Stomach (tissue), 9 donors: ENCODE data around the gene CYB5R4. TPM values are rescaled to one million over a fixed set of nuclear protein-coding genes. Genes with fewer than 3 reads are reported as not detected.

Experiments
- DNase-seq, 2 donors: peaks; one replicate each; pipeline versions ENCODE4 v3.0.0 to v3.0.0-alpha.2; 2013 to 2019
- H3K27ac ChIP-seq, 5 donors: fragments of 200-600 bp in 4 of 5; sonication (generic) in 4 of 5; one replicate each; pipeline ENCODE4 v1.5.1; 2013 to 2019; ENCODE audit warnings: mild to moderate bottlenecking in 1 of 5, moderate library complexity in 1 of 5
- H3K27me3 ChIP-seq, 3 donors: fragments of 200-600 bp; sonication (generic); one replicate each; pipeline ENCODE4 v1.5.1; 2017 to 2019; ENCODE audit warnings: mixed run types in 1 of 3
- H3K36me3 ChIP-seq, 4 donors: fragments of 200-600 bp; sonication (generic); 1 replicate in 3 of 4; 2 replicates in 1 of 4; pipeline ENCODE4 v1.5.1; 2016 to 2019
- H3K4me1 ChIP-seq, 4 donors: fragments of 200-600 bp; sonication (generic); one replicate each; pipeline ENCODE4 v1.5.1; 2016 to 2019
- H3K4me3 ChIP-seq, 4 donors: fragments of 200-600 bp; sonication (generic) in 3 of 4; one replicate each; pipeline ENCODE4 v1.5.1; 2016 to 2019; ENCODE audit warnings: mild to moderate bottlenecking in 1 of 4
- H3K9me3 ChIP-seq, 4 donors: fragments of 200-600 bp; sonication (generic); one replicate each; pipeline ENCODE4 v1.5.1; 2016 to 2019
- EP300 ChIP-seq: sonication (generic); formaldehyde crosslinking; IDR thresholded peaks from one replicate; pipeline ENCODE4 v1.6.1; 2017; ENCODE audit warnings: antibody characterized with exemption
- POLR2A ChIP-seq, 4 donors: fragments of 450-650 bp; IDR thresholded peaks; one replicate each; pipeline ENCODE4 v1.6.1; 2016; ENCODE audit warnings: antibody characterized with exemption in 4 of 4, control low read depth in 2 of 4, mild to moderate bottlenecking in 1 of 4, moderate library complexity in 1 of 4
- POLR2AphosphoS5 ChIP-seq, 3 donors: sonication (generic); formaldehyde crosslinking; IDR thresholded peaks; one replicate each; pipeline ENCODE4 v1.6.1; 2016; ENCODE audit warnings: antibody characterized with exemption in 3 of 3
- WGBS, 5 donors: extraction: QIAGEN DNeasy Blood & Tissue Kit in 3 of 5; methylation state at CpG; one replicate each; pipeline versions ENCODE4 v1.1.5 to v1.1.7; 2013 to 2018; 5-methylcytosine and 5-hydroxymethylcytosine counted together
- intact Hi-C: fragments of 100-400 bp; cut with DNase I; formaldehyde crosslinking; loops from one replicate; pipeline ENCODE4 v1.15.1; 2023; ENCODE audit warnings: low total_unique reads
- polyA plus RNA-seq, 3 donors: library from polyadenylated mRNA; stranded (reverse); fragments of 200-250 nt; gene quantifications; one replicate each; pipeline ENCODE4 v1.2.3, GENCODE V29; 2013
- total RNA-seq, 5 donors: library from RNA; depleted of rRNA; stranded (reverse); fragments of >200 nt; gene quantifications; one replicate each; pipeline versions ENCODE4 v1.1.0 to v1.2.3, GENCODE V29; 2014 to 2016
- TF ChIP-seq, protein P1 (sequence below), 7 experiments: fragments of 450-650 bp in 4 of 7; fragments of 200-600 bp in 3 of 7; sonication (generic) in 3 of 7; IDR thresholded peaks; one replicate each; pipeline ENCODE4 v1.5.1; 2016 to 2019; ENCODE audit warnings: antibody characterized with exemption in 7 of 7, control low read depth in 2 of 7, mild to moderate bottlenecking in 1 of 7
- donor health status: healthy with polysubstance abuse.
- donor health status: Bipolar disorder and iron deficiency.
- donor health status: healthy.

Gene CYB5R4
- total and polyA plus RNA-seq, 8 donors = 0.89 to 50.7 (median 12.4) TPM

DNA sequence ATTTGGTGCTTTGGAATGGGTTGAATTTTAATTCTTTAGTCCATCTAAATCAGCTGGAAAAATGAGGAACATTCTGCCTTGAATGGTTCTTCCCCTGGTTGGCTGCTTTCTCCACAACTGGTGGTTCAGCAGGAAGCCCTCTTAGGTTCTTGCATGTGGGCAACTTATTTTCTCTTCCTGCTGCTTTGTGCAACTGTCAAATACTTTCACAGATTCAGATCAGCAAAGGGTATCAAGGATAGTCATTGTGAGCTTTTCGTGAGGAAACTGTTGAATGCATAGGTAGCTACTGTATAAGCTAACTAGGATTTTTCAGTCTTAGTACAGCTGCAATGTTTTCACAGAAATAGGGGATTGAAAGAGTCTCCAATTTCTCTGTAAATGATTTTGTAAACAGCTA lies 101.2 kb downstream of the CYB5R4 start:
- Histone ChIP-seq H3K27me3 (no peaks in the 10 kb centered on the region), H3K27ac (no peak overlapping the region), H3K4me1 (peaks cover 0 to 14% (median 0%) of the 10 kb centered on the region in 4 donors), H3K36me3 (peaks cover 7 to 93% (median 76%) of the 10 kb centered on the region in 4 donors), H3K9me3 (peaks cover 0 to 16% (median 11%) of the 10 kb centered on the region in 4 donors), H3K4me3 (no peak overlapping the region)
- TF ChIP-seq, protein P1, sequence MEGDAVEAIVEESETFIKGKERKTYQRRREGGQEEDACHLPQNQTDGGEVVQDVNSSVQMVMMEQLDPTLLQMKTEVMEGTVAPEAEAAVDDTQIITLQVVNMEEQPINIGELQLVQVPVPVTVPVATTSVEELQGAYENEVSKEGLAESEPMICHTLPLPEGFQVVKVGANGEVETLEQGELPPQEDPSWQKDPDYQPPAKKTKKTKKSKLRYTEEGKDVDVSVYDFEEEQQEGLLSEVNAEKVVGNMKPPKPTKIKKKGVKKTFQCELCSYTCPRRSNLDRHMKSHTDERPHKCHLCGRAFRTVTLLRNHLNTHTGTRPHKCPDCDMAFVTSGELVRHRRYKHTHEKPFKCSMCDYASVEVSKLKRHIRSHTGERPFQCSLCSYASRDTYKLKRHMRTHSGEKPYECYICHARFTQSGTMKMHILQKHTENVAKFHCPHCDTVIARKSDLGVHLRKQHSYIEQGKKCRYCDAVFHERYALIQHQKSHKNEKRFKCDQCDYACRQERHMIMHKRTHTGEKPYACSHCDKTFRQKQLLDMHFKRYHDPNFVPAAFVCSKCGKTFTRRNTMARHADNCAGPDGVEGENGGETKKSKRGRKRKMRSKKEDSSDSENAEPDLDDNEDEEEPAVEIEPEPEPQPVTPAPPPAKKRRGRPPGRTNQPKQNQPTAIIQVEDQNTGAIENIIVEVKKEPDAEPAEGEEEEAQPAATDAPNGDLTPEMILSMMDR (IDR thresholded peaks at IDR 0.05) = no peak
- TF ChIP-seq EP300 = no peak
- WGBS, 5 donors = 70 to 91% (median 76%) methylated on average over 1 of the region's 1 CpG
- intact Hi-C loops = no loop called here
- DNase-seq = no peak

GRCh38 chr6:83962582-83962981 lies 103.1 kb downstream of the CYB5R4 start:
- Histone ChIP-seq H3K4me3 (no peak overlapping the region), H3K27me3 (no peaks in the 10 kb centered on the region), H3K36me3 (peaks cover 7 to 81% (median 66%) of the 10 kb centered on the region in 4 donors), H3K9me3 (peaks cover 0 to 31% (median 19%) of the 10 kb centered on the region in 4 donors), H3K4me1 (peaks cover 0 to 10% (median 0%) of the 10 kb centered on the region in 4 donors), H3K27ac (no peak overlapping the region)
- TF ChIP-seq EP300 (no peak), POLR2A (IDR thresholded peaks at IDR 0.05) (no peak), POLR2AphosphoS5 (IDR thresholded peaks at IDR 0.05) (no peak)
- TF ChIP-seq, protein P1 (IDR thresholded peaks at IDR 0.05) = no peak
- DNase-seq = no peak
- intact Hi-C loops = no loop called here

GRCh38 chr6:83966539-83966938 lies 107.0 kb downstream of the CYB5R4 start:
- H3K4me1 ChIP-seq = no peaks in the 10 kb centered on the region
- intact Hi-C loops = no loop called here
- WGBS, 5 donors = 96 to 98% (median 97%) methylated on average over 4 of the region's 4 CpGs

GRCh38 chr6:83970582-83970981 lies 111.1 kb downstream of the CYB5R4 start:
- peaks cover 0 to 3% (median 0%) of the 10 kb centered on the region in 4 donors for H3K36me3 ChIP-seq
- H3K27me3 ChIP-seq = no peaks in the 10 kb centered on the region
- TF ChIP-seq EP300 = no peak
- TF ChIP-seq POLR2AphosphoS5 (IDR thresholded peaks at IDR 0.05) = no peak
- TF ChIP-seq, protein P1 (IDR thresholded peaks at IDR 0.05) = no peak
- TF ChIP-seq POLR2A (IDR thresholded peaks at IDR 0.05) = no peak
- DNase-seq = no peak
- intact Hi-C loops = no loop called here
- H3K9me3 ChIP-seq = peaks cover 0 to 16% (median 9%) of the 10 kb centered on the region in 4 donors
- H3K4me3 ChIP-seq = no peak overlapping the region
- H3K4me1 ChIP-seq = peaks cover 0 to 3% (median 0%) of the 10 kb centered on the region in 4 donors
- H3K27ac ChIP-seq = no peak overlapping the region

More at GRCh38 chr6:83966539-83966938, 107.0 kb downstream of the CYB5R4 start:
- Histone ChIP-seq H3K9me3 (peaks cover 0 to 31% (median 19%) of the 10 kb centered on the region in 4 donors), H3K4me3 (no peak overlapping the region), H3K27me3 (no peaks in the 10 kb centered on the region), H3K36me3 (peaks cover 7 to 44% (median 34%) of the 10 kb centered on the region in 4 donors), H3K27ac (no peak overlapping the region)
- TF ChIP-seq POLR2AphosphoS5 (IDR thresholded peaks at IDR 0.05) = no peak
- TF ChIP-seq, protein P1 (IDR thresholded peaks at IDR 0.05) = no peak
- no peak for TF ChIP-seq EP300
- TF ChIP-seq POLR2A (IDR thresholded peaks at IDR 0.05) = no peak
- no peak for DNase-seq
